ENCODE data around the gene LY86.

The LY86 gene

GRCh38 chr6:6588064-6588923 is at the start of gene LY86:
TSS of gene LY86 (plus strand) at chr6:6588720. CDS start at chr6:6588735, 15 bp downstream.
- in situ Hi-C loops (cut with MboI; ENCODE audit: low sequenced_read_pairs) = no loop called here

DNA sequence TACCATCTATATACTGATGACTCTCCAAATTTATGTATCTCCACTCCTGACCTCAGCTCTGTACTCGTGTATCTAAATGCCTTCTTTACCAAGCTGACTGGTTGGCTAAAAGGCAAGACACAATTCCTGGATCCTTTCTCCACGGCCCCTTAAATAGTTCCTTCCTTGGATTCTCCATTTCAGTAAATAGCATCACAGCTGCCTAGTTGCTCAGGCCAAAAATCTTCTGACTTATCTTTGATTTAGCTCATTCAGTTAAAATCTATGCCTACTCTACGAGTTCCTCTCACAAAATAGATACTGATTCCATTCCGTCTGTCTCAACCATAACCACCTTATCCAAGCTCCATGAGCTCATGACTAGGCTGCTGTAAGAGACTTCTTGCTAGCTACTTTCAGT is 49.5 kb upstream of the LY86 start:
- in situ Hi-C loops (cut with MboI; ENCODE audit: low sequenced_read_pairs) = loop anchor here (25.0 kb wide), 2 partner anchors 477 to 1077 kb away; no protein-coding TSS in a partner anchor

DNA sequence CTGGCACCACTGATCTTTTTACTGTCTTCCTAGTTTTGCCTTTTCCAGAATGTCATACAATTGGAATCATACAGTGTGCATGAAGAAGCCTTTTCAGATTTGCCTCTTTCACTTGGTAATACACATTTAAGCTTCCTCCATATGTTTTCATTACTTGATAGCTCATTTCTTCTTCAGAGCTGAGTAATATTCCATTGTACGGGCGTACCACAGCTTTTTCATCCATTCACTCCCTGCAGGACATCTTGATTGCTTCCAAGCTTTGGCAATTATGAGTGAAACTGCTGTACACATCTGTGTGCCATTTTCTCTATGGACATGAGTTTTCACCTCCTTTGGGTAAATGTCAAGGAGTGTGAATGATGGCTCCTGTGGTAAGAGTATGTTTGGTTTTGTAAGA is 46.2 kb upstream of the LY86 start:
- in situ Hi-C loops (cut with MboI; ENCODE audit: low sequenced_read_pairs) = loop anchor here (25.0 kb wide), 2 partner anchors 480 to 1080 kb away; no protein-coding TSS in a partner anchor

DNA sequence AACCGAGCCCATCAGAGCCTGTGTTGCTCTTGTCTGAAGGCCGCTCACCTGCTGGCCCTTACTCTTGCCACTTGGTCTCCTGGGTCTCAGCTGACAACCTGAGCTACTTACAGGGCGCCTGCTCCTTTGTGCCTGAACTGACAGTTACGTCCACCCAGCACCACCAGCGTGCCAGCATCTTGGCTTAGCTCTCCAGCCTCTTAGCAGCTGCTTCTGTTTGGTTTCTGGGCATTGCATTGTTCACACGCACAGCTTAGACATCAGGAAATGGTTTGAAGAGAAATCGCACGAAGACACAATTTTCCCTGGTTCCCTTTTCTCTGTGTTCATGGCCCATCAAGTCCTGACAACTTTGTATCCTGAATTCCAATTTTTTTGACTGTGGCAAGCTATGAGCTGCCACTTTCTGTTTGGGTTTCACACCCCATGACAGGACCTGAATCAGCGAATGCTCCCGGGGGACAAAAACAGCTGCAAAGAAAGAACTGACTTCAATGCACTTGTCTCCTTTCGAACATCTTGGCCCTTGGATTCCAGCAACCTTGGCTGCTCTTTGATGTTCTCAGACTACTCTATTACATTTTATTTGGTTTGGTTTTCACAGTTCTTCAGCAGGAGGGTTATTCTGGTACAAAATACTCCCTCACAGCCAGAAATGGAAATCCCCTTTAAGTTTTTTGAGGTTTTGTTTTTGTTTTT is 45.2 kb upstream of the LY86 start:
- in situ Hi-C loops (cut with MboI; ENCODE audit: low sequenced_read_pairs) = loop anchor here (25.0 kb wide), 2 partner anchors 481 to 1081 kb away; no protein-coding TSS in a partner anchor

DNA sequence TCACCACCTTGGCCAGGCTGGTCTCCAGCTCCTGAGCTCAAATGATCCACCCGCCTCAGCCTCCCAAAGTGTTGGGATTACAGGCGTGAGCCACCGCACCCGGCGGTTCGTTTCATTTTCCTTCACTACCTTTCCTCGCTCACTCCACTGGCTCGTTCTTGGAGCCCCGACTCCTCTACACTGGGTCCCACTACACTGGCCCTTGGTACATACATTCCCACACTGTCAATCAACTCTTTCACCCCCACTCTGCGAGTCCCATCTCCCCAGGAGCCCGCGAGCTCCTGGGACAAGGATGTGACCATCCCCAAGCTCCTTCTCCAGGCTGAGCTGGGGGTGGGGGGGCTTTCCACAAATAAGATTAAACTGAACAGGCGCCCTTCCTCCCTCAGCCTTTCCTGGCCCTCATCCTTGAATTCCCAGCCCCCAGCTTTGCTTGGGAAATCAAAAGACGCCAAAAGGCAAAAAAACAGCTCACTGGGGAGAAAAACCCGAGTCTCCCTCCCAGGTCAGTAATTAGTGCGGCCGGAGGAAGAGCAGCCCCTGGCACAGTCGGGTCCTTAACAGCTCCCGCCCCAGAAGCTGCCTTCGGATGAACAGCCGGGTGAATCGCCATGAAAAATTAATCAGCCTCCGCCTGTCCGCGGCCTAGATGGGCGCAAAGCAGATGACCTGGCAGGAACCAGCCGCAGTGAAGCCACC is 42.8 kb upstream of the LY86 start:
- in situ Hi-C loops (cut with MboI; ENCODE audit: low sequenced_read_pairs) = loop anchor here (25.0 kb wide), 2 partner anchors 483 to 1083 kb away; no protein-coding TSS in a partner anchor

DNA sequence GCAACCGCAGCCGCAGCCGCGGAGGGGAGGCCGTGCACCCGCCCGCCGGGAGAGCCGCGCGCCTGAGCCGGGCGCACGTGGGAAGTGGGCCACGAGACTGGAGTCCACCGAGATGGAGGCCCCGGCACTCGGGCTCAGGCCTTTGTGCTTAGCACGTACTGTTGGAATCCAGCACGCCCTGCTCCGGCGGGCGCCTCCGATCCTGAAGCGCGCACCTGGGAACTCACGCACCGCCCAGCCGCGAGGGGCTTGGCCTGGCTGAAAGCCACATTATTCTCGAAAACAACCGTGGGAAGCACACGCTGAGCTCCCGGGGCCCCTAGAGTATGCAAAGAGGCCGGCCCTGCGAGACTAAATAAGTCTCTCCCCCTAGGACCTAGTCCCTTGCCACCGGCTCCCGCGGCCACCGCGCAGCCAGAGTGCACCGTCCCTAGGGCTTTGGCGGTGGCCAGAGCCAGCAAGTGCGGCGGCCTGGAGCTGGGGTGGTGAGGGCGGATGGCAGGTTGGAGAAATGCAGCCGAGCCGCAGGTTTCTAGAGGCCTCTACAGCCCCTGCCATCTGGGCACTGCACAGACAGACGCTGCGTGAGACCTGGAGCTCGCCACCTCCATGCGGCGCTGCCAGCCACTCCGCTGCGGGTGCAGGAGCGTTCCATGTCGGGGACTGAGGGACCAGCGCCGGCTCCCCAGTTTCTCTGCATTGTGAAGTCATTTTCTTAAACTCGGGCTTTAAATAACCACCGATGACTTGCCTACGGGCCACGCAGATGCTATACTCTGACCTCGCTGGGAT is 42.0 kb upstream of the LY86 start:
- in situ Hi-C loops (cut with MboI; ENCODE audit: low sequenced_read_pairs) = loop anchor here (25.0 kb wide), 2 partner anchors 484 to 1084 kb away; no protein-coding TSS in a partner anchor

- in situ Hi-C loops (cut with MboI; ENCODE audit: low sequenced_read_pairs) = loop anchor here (25.0 kb wide), 2 partner anchors 485 to 1085 kb away; no protein-coding TSS in a partner anchor
These were observed 41.2 kb upstream of the LY86 start for GRCh38 chr6:6547110-6547879.

DNA sequence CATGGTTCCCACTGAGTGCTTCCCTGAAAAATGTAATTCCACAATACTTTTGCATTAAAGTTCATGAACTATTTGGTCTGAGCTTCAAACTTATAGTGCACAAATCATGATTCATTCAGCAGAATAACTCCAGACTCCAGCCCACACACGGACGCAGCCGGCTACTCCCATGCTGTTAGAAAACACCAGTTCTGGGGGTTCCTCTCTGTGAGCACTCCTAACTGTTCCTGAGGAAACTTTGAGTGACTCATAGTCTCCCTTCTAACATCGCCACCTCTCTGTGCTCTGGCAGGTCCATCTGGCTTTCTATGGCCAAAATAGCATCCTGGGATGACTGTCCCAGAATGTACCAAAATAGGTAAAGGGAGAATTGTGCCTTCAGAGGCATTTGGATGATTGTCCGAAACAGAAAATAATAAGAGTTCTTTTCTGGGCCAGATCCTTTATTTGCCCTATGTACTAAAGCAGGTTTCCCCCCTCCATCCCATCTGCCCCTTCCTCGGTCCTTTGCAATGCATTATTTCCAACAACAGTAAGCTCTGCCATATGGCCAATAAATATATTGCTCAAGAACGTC is 32.3 kb upstream of the LY86 start:
- in situ Hi-C loops (cut with MboI; ENCODE audit: low sequenced_read_pairs) = no loop called here

DNA sequence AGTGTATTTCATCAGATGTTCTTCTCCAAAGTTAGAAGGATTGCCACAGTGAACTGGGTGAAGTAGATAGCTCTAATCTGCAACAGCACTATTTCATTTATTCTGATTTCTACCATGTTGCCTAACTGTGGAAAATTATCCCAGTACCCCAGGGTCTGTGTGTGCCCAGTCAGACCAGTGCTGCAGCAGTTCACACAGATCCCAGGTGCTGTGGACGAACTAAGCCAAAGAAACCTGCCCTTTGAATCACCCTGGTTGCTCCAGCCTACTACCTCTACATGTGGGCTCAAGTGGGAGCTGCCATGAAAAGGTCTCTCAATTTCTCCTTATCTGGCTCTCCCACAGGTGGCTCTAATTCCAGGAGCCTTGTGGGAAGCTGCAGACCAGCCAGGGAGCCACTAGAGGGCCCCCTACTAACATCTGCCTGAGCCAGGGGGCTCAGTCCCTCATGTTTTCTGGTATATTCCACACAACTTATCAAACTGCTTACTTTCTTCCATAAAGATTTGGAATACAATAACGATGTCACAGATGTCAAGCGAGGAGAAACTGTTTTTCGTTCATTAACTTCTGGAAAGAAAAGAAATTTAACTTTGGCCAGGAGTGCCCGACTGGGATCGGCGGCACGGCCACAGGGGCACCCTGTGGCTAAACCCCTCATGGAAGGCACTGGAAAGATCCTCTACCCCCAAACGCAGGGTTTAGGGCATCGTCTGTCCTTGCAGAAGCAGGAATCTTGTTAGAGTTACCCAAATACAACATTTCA is 31.6 kb upstream of the LY86 start:
- in situ Hi-C loops (cut with MboI; ENCODE audit: low sequenced_read_pairs) = no loop called here

DNA sequence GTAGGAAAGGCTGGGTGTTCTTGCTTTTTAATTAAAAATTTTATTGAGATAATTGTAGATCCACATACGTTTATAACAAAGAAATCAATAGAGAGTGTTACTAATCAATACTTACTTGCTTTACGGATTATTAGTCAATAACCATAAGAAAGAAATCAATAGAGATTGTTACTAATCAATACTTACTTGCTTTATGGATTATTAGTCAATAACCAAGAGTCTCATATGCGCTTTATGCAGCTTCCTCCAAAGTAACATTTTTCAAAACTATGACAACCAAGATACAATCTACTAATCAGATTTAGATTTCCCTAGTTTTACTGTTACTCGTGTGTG is 31.0 kb upstream of the LY86 start:
- in situ Hi-C loops (cut with MboI; ENCODE audit: low sequenced_read_pairs) = no loop called here

DNA sequence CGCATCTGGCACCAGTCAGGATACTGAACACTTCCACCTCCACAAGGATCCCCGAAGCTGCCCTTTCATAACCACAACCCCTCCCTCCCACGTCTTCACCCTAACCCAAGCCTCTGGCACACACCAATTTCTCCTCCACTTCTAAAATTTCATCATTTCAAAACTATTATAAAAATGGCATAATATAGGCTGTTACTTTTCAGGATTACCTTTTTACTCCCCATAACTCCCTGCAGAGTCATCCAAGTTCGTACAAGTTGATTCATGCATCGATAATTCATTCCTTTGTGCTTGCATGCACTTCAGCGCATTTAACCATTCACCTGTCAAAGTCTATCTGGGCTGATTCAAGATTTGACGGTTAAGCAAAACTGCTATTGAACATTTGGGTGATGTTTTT is 30.6 kb upstream of the LY86 start:
- in situ Hi-C loops (cut with MboI; ENCODE audit: low sequenced_read_pairs) = no loop called here

DNA sequence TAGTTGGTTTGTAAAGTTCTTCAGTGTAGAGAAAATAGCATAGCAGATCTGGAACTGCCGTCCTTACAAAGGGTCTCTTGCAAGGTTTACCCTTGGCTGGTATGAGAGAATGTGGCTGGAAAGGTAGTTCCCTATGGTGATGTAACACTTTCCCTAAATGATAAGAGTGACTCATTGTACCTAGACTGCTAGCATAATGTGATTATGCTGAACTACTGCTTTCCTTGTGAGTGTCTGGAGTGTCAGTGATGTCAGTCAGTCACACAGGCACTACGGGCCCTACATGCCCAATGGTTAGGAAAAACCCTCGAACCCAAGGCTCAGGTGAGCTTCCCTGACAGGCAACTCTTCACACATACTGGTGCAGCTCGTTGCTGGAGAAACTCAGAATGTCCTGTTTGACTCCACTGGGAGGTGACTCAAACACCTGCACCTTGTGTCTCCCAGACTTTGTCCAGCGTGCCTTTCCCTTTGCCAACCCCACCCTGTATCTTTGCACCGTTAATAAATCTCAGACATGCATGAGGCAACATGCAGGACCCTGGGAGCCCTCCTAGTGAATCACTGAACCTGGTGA is 28.4 kb upstream of the LY86 start:
- in situ Hi-C loops (cut with MboI; ENCODE audit: low sequenced_read_pairs) = loop anchor here (10.0 kb wide), 1 partner anchor 105 kb away; no protein-coding TSS in a partner anchor

DNA sequence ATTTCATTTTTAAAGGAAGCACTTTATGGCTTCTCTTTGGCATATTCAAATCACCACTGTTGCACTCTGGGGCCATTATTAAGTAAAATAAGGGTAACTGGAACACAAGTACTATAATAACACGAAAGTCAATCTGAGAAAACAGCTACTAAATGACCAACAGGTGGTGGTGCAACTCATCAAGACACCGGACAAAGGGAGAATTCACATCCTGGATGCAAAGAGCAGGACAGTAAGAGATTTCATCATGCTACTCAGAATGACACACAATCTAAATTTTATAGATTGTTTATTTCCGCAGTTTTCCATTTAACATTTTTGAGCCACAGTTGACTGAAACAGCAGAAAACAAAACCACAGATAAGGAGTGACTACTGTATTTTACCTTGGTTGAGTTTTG is 27.6 kb upstream of the LY86 start:
- in situ Hi-C loops (cut with MboI; ENCODE audit: low sequenced_read_pairs) = loop anchor here (10.0 kb wide), 1 partner anchor 104 kb away; no protein-coding TSS in a partner anchor

- in situ Hi-C loops (cut with MboI; ENCODE audit: low sequenced_read_pairs) = loop anchor here (10.0 kb wide), 1 partner anchor 101 kb away; no protein-coding TSS in a partner anchor
These were observed 24.4 kb upstream of the LY86 start for GRCh38 chr6:6564154-6564553.

GRCh38 chr6:6565069-6565468 is 23.5 kb upstream of the LY86 start:
- in situ Hi-C loops (cut with MboI; ENCODE audit: low sequenced_read_pairs) = loop anchor here (10.0 kb wide), 1 partner anchor 100 kb away; no protein-coding TSS in a partner anchor

- in situ Hi-C loops (cut with MboI; ENCODE audit: low sequenced_read_pairs) = loop anchor here (10.0 kb wide), 1 partner anchor 99 kb away; no protein-coding TSS in a partner anchor
These were observed 23.0 kb upstream of the LY86 start for GRCh38 chr6:6565488-6565887.

GRCh38 chr6:6566766-6567165 is 21.8 kb upstream of the LY86 start:
- in situ Hi-C loops (cut with MboI; ENCODE audit: low sequenced_read_pairs) = loop anchor here (10.0 kb wide), 1 partner anchor 98 kb away; no protein-coding TSS in a partner anchor

Measured in HL-60/S4 treated with retinoic acid at 250 ng/mL for 4 days and 3 days (cell line).